H9 (cell line): ENCODE measurements around the gene TXNDC5. TPM values are rescaled to one million over a fixed set of nuclear protein-coding genes. Genes with fewer than 3 reads are reported as not detected.

Experiments used
- DNase-seq: peaks from one replicate; pipeline ENCODE4 v3.0.0-alpha.2; 2017
- H2AFZ ChIP-seq: one replicate; pipeline ENCODE4 v1.6.1; 2013; ENCODE audit warnings: mild to moderate bottlenecking, low read length, control low read depth, moderate library complexity
- H2AK5ac ChIP-seq: 2 replicates; pipeline ENCODE4 v1.6.1; 2013; ENCODE audit warnings: low read length, control low read depth, mixed read lengths; ENCODE audit not compliant: insufficient read length
- H2BK120ac ChIP-seq: one replicate; pipeline ENCODE4 v1.6.1; 2013; ENCODE audit warnings: low read depth, mild to moderate bottlenecking, low read length, control low read depth, inconsistent platforms; ENCODE audit not compliant: poor library complexity, severe bottlenecking
- H2BK12ac ChIP-seq: 2 replicates; pipeline ENCODE4 v1.6.1; 2013; ENCODE audit warnings: low read length, control low read depth, mixed read lengths, low read depth; ENCODE audit not compliant: insufficient read length
- H2BK15ac ChIP-seq: 2 replicates; pipeline ENCODE4 v1.6.1; 2013; ENCODE audit warnings: low read depth, low read length, control low read depth
- H2BK20ac ChIP-seq: one replicate; pipeline ENCODE4 v1.6.1; 2013; ENCODE audit warnings: low read depth, mild to moderate bottlenecking, low read length, control low read depth, inconsistent platforms; ENCODE audit not compliant: poor library complexity, severe bottlenecking
- H2BK5ac ChIP-seq: 2 replicates; pipeline ENCODE4 v1.6.1; 2013; ENCODE audit warnings: low read length, control low read depth, mixed read lengths; ENCODE audit not compliant: insufficient read length
- H3K14ac ChIP-seq: 2 replicates; pipeline ENCODE4 v1.6.1; 2013; ENCODE audit warnings: low read length, control low read depth; ENCODE audit not compliant: insufficient read depth
- H3K18ac ChIP-seq: 2 replicates; pipeline ENCODE4 v1.6.1; 2013; ENCODE audit warnings: low read depth, mild to moderate bottlenecking, mixed read lengths, low read length, control low read depth; ENCODE audit not compliant: insufficient read length
- H3K23ac ChIP-seq: 2 replicates; pipeline ENCODE4 v1.6.1; 2013; ENCODE audit warnings: low read length, control low read depth, mixed read lengths, low read depth; ENCODE audit not compliant: insufficient read length
- H3K23me2 ChIP-seq: 2 replicates; pipeline ENCODE4 v1.6.1; 2013; ENCODE audit warnings: low read depth, mild to moderate bottlenecking, mixed read lengths, low read length, control low read depth; ENCODE audit not compliant: insufficient read length, poor library complexity, severe bottlenecking
- H3K27ac ChIP-seq: 2 replicates; pipeline ENCODE4 v1.5.1; 2013; ENCODE audit warnings: low read length, control low read depth, mixed read lengths, low read depth; ENCODE audit not compliant: insufficient read length
- H3K27me3 ChIP-seq: 2 replicates; pipeline ENCODE4 v1.6.1; 2013; ENCODE audit warnings: low read length, control low read depth, inconsistent platforms; ENCODE audit not compliant: insufficient read depth
- H3K4ac ChIP-seq: 2 replicates; pipeline ENCODE4 v1.6.1; 2013; ENCODE audit warnings: low read depth, mild to moderate bottlenecking, control low read depth, inconsistent platforms, low read length, moderate library complexity
- H3K4me1 ChIP-seq: 2 replicates; pipeline ENCODE4 v1.6.1; 2013; ENCODE audit warnings: low read length, control low read depth, inconsistent platforms; ENCODE audit not compliant: insufficient read depth
- H3K4me2 ChIP-seq: 2 replicates; pipeline ENCODE4 v1.6.1; 2013; ENCODE audit warnings: low read length, control low read depth, mixed read lengths; ENCODE audit not compliant: insufficient read length, insufficient read depth
- H3K56ac ChIP-seq: 2 replicates; pipeline ENCODE4 v1.6.1; 2013; ENCODE audit warnings: low read depth, mild to moderate bottlenecking, mixed read lengths, low read length, control low read depth; ENCODE audit not compliant: insufficient read length
- H3K79me1 ChIP-seq: 2 replicates; pipeline ENCODE4 v1.6.1; 2013; ENCODE audit warnings: low read depth, mild to moderate bottlenecking, moderate library complexity, low read length, control low read depth, inconsistent platforms; ENCODE audit not compliant: insufficient read depth, poor library complexity, severe bottlenecking
- H3K79me2 ChIP-seq: 2 replicates; pipeline ENCODE4 v1.6.1; 2013; ENCODE audit warnings: low read length, control low read depth, inconsistent platforms; ENCODE audit not compliant: insufficient read depth
- H3K9ac ChIP-seq: 2 replicates; pipeline ENCODE4 v1.6.1; 2013; ENCODE audit warnings: low read length, control low read depth, mixed read lengths; ENCODE audit not compliant: insufficient read length; ENCODE audit errors: extremely low read depth
- H3K9me3 ChIP-seq: one replicate; pipeline ENCODE4 v1.6.1; 2013; ENCODE audit warnings: low read depth, low read length, inconsistent platforms; ENCODE audit not compliant: control insufficient read depth
- H3T11ph ChIP-seq: one replicate; pipeline ENCODE4 v1.6.1; 2013; ENCODE audit warnings: mild to moderate bottlenecking, low read length, control low read depth, inconsistent platforms
- H4K20me1 ChIP-seq: one replicate; pipeline ENCODE4 v1.6.1; 2013; ENCODE audit not compliant: control insufficient read depth, insufficient read length, insufficient read depth
- H4K5ac ChIP-seq: 2 replicates; pipeline ENCODE4 v1.6.1; 2013; ENCODE audit warnings: low read depth, mild to moderate bottlenecking, mixed read lengths, low read length, control low read depth; ENCODE audit not compliant: insufficient read length
- H4K8ac ChIP-seq: replicated peaks from 2 replicates; pipeline ENCODE4 v1.6.1; 2013; ENCODE audit warnings: low read length, control low read depth, mixed read lengths, low read depth; ENCODE audit not compliant: insufficient read length
- H4K91ac ChIP-seq: 2 replicates; pipeline ENCODE4 v1.6.1; 2013; ENCODE audit warnings: low read depth, mild to moderate bottlenecking, moderate library complexity, mixed read lengths, low read length, control low read depth; ENCODE audit not compliant: insufficient read length
- H3K27ac Mint-ChIP-seq, 3 experiments: 2 replicates in 2 of 3; 3 replicates in 1 of 3; pipeline ENCODE4 v1.8.0; 2020 to 2021; ENCODE audit warnings: mixed read lengths in 3 of 3, mild to moderate bottlenecking in 1 of 3, moderate library complexity in 1 of 3
- H3K27me3 Mint-ChIP-seq: 2 replicates; pipeline ENCODE4 v1.8.0; 2021; ENCODE audit warnings: low read depth, mild to moderate bottlenecking, moderate library complexity, mixed read lengths
- H3K36me3 Mint-ChIP-seq, 3 experiments: 2 replicates in 2 of 3; 3 replicates in 1 of 3; pipeline ENCODE4 v1.8.0; 2020 to 2021; ENCODE audit warnings: low read depth in 3 of 3, mixed read lengths in 3 of 3; ENCODE audit not compliant: insufficient read depth in 1 of 3
- H3K4me1 Mint-ChIP-seq, 2 experiments: 2 replicates each; pipeline ENCODE4 v1.8.0; 2020; ENCODE audit warnings: mixed read lengths in 2 of 2
- H3K4me3 Mint-ChIP-seq, 2 experiments: 2 replicates in 1 of 2; 3 replicates in 1 of 2; pipeline ENCODE4 v1.8.0; 2020 to 2021; ENCODE audit warnings: mild to moderate bottlenecking in 2 of 2, mixed read lengths in 2 of 2, moderate library complexity in 1 of 2
- H3K9me3 Mint-ChIP-seq, 2 experiments: 2 replicates in 1 of 2; 3 replicates in 1 of 2; pipeline ENCODE4 v1.8.0; 2020; ENCODE audit warnings: mild to moderate bottlenecking in 2 of 2, mixed read lengths in 2 of 2, moderate library complexity in 1 of 2
- WGBS: extraction: QIAGEN DNeasy Blood & Tissue Kit; methylation state at CpG from one replicate; pipeline ENCODE4 v1.1.7; 2013; ENCODE audit warnings: missing lambda C conversion rate, low lambda C conversion rate, mixed read lengths; ENCODE audit not compliant: insufficient read length; ENCODE audit errors: extremely low coverage; 5-methylcytosine and 5-hydroxymethylcytosine counted together
- total RNA-seq: library from RNA; stranded (reverse); gene quantifications from 2 replicates; pipeline ENCODE4 v1.2.1, GENCODE V29; 2021
- TF ChIP-seq, protein P1 (sequence below): fragments of 200-600 bp; sonication (generic); conservative IDR thresholded peaks from 3 replicates; pipeline ENCODE4 v1.8.0; 2021; ENCODE audit warnings: antibody characterized with exemption, mild to moderate bottlenecking

The TXNDC5 gene
- total RNA-seq, 1 experiment from 2014 or later, result 130 TPM

DNA sequence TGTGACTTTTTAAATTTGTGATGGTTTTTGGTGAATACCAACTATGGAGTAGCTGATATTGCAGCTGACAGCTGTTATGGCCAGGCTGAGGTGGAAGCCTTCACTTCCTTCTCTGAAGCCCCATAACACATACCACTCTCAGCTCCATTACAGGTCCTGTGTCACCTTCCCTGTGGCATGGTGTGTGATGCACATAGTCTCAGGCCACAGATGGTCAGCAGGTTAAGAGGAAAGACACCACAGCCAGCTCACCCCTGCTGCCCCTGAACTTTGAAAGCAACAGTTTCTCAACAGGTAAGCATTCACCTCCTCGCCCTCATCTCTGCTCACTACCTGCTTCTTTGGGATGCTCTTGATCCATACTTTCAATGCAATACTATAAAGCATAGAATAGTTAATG, 7.7 kb downstream of the TXNDC5 start:
- Histone ChIP-seq H3K27ac (no peak overlapping the region), H2BK15ac (no peak overlapping the region), H3K23me2 (no peaks in the 10 kb centered on the region), H3K9me3 (no peaks in the 10 kb centered on the region), H3K18ac (no peak overlapping the region), H4K8ac (no peak overlapping the region), H2AFZ (no peak overlapping the region), H3K4ac (no peak overlapping the region), H3K9ac (no peak overlapping the region), H3T11ph (no peak overlapping the region), H2BK12ac (no peak overlapping the region), H4K20me1 (no peaks in the 10 kb centered on the region), H3K56ac (no peak overlapping the region), H3K79me2 (peaks cover 14% of the 10 kb centered on the region; the same call in 1 of the 2 replicates), H2BK120ac (no peak overlapping the region), H3K23ac (no peak overlapping the region), H3K14ac (no peak overlapping the region), H2BK5ac (no peak overlapping the region), H3K4me2 (no peak overlapping the region), H3K4me1 (no peaks in the 10 kb centered on the region), H4K91ac (no peak overlapping the region), H2BK20ac (no peak overlapping the region), H2AK5ac (no peak overlapping the region), H3K27me3 (no peaks in the 10 kb centered on the region), H4K5ac (no peak overlapping the region), H3K79me1 (no peaks in the 10 kb centered on the region)
- WGBS, result no CpG with 5 or more reads among the region's 1 CpG
- Mint-ChIP-seq H3K4me1 (peaks cover 2 to 3% of the 10 kb centered on the region in 2 experiments; a peak in 2 of 4 replicates), H3K4me3 (no peak overlapping the region), H3K27me3 (no peaks in the 10 kb centered on the region), H3K9me3 (no peaks in the 10 kb centered on the region), H3K27ac (no peak overlapping the region; a peak in 1 of 7 replicates), H3K36me3 (peaks cover 41 to 76% (median 73%) of the 10 kb centered on the region in 3 experiments; a peak in 6 of 7 replicates)
- TF ChIP-seq, protein P1, sequence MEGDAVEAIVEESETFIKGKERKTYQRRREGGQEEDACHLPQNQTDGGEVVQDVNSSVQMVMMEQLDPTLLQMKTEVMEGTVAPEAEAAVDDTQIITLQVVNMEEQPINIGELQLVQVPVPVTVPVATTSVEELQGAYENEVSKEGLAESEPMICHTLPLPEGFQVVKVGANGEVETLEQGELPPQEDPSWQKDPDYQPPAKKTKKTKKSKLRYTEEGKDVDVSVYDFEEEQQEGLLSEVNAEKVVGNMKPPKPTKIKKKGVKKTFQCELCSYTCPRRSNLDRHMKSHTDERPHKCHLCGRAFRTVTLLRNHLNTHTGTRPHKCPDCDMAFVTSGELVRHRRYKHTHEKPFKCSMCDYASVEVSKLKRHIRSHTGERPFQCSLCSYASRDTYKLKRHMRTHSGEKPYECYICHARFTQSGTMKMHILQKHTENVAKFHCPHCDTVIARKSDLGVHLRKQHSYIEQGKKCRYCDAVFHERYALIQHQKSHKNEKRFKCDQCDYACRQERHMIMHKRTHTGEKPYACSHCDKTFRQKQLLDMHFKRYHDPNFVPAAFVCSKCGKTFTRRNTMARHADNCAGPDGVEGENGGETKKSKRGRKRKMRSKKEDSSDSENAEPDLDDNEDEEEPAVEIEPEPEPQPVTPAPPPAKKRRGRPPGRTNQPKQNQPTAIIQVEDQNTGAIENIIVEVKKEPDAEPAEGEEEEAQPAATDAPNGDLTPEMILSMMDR, result no peak
- DNase-seq, result no peak
